H1 (cell line): ENCODE data around the gene CXXC5. TPM values are rescaled to one million over a fixed set of nuclear protein-coding genes. Genes with fewer than 3 reads are reported as not detected.

ENCODE experiments used
- CTCF ChIA-PET: fragments of 300-600 bp; sonication (Branson Sonifier 250); formaldehyde crosslinking; loops from one replicate; lab custom pipeline; 2021; ENCODE audit not compliant: partially characterized antibody; lab: Charles Lee
- POLR2A ChIA-PET: fragments of 300-600 bp; sonication (Branson Sonifier 250); formaldehyde crosslinking; loops from one replicate; lab custom pipeline; 2021; ENCODE audit warnings: inconsistent platforms; ENCODE audit not compliant: partially characterized antibody; lab: Charles Lee
- DNase-seq, 2 experiments: peaks; one replicate each; pipeline versions ENCODE4 v3.0.0 to v3.0.0-alpha.2; 2010 to 2022; ENCODE audit warnings: low spot score in 2 of 2, low read depth in 1 of 2, mixed read lengths in 1 of 2
- FAIRE-seq: peaks from 2 replicates; lab custom pipeline; 2011; peaks lifted over from hg19 to GRCh38; lab: Jason Lieb, UNC
- H2AFZ ChIP-seq: 2 replicates; pipeline ENCODE4 v1.8.1; 2012; ENCODE audit warnings: low read length, inconsistent platforms
- H2AK5ac ChIP-seq: 2 replicates; pipeline ENCODE4 v1.6.1; 2013; ENCODE audit warnings: low read depth, low read length
- H2BK120ac ChIP-seq: replicated peaks from 2 replicates; pipeline ENCODE3; 2013; ENCODE audit warnings: low read depth, low read length, inconsistent platforms
- H2BK12ac ChIP-seq: 2 replicates; pipeline ENCODE4 v1.6.1; 2013; ENCODE audit warnings: low read depth, low read length
- H2BK15ac ChIP-seq: 2 replicates; pipeline ENCODE4 v1.6.1; 2013; ENCODE audit warnings: low read length
- H2BK20ac ChIP-seq: 2 replicates; pipeline ENCODE4 v1.6.1; 2013; ENCODE audit warnings: low read length
- H2BK5ac ChIP-seq: 2 replicates; pipeline ENCODE4 v1.6.1; 2013; ENCODE audit warnings: low read depth, low read length
- H3K14ac ChIP-seq: 2 replicates; pipeline ENCODE4 v1.6.1; 2013; ENCODE audit warnings: inconsistent platforms; ENCODE audit not compliant: insufficient read length
- H3K18ac ChIP-seq: 2 replicates; pipeline ENCODE4 v1.6.1; 2013; ENCODE audit warnings: low read length; ENCODE audit errors: extremely low read depth
- H3K23ac ChIP-seq: 2 replicates; pipeline ENCODE4 v1.6.1; 2013; ENCODE audit warnings: inconsistent platforms; ENCODE audit not compliant: insufficient read length
- H3K23me2 ChIP-seq: 2 replicates; pipeline ENCODE4 v1.6.1; 2013; ENCODE audit warnings: low read depth, low read length
- H3K27ac ChIP-seq: 2 replicates; pipeline ENCODE4 v1.6.1; 2011; ENCODE audit warnings: low read depth, low read length, inconsistent platforms
- H3K27me3 ChIP-seq, 4 experiments: replicated peaks in 1 of 4; 1 replicate in 1 of 4; 2 replicates in 3 of 4; pipeline versions ENCODE4 v1.6.1 to v1.8.1; 2011 to 2013; ENCODE audit warnings: low read length in 3 of 4, mild to moderate bottlenecking in 3 of 4, inconsistent platforms in 2 of 4, mixed read lengths in 2 of 4, moderate library complexity in 1 of 4; ENCODE audit not compliant: control insufficient read depth in 3 of 4, insufficient read depth in 3 of 4; ENCODE audit errors: extremely low read depth in 1 of 4
- H3K36me3 ChIP-seq, 4 experiments: 2 replicates each; pipeline versions ENCODE4 v1.6.1 to v1.8.1; 2011 to 2013; ENCODE audit warnings: mild to moderate bottlenecking in 4 of 4, low read length in 3 of 4, moderate library complexity in 2 of 4, control low read depth in 1 of 4, inconsistent platforms in 1 of 4; ENCODE audit not compliant: insufficient read depth in 4 of 4, control insufficient read depth in 2 of 4
- H3K4ac ChIP-seq: replicated peaks from 2 replicates; pipeline ENCODE3; 2013; ENCODE audit warnings: low read length, low read depth, mixed read lengths, inconsistent platforms; ENCODE audit not compliant: insufficient read length
- H3K4me1 ChIP-seq, 4 experiments: replicated peaks in 1 of 4; 1 replicate in 1 of 4; 2 replicates in 3 of 4; pipeline versions ENCODE4 v1.6.1 to v1.8.1; 2011 to 2013; ENCODE audit warnings: low read length in 3 of 4, inconsistent platforms in 2 of 4, mixed read lengths in 1 of 4; ENCODE audit not compliant: insufficient read depth in 4 of 4, control insufficient read depth in 3 of 4
- H3K4me2 ChIP-seq, 2 experiments: 2 replicates each; pipeline versions ENCODE4 v1.6.1 to v1.8.1; 2011 to 2013; ENCODE audit warnings: low read depth in 2 of 2, low read length in 2 of 2, control low read depth in 1 of 2, inconsistent platforms in 1 of 2, mild to moderate bottlenecking in 1 of 2; ENCODE audit not compliant: insufficient read depth in 1 of 2
- H3K4me3 ChIP-seq, 4 experiments: fragments of 200-600, 300-600 bp in 1 of 4; sonication (generic), shearing (Covaris generic), sonication (Bioruptor Twin) in 1 of 4; 2 replicates each; pipeline versions ENCODE4 v1.5.1 to v1.8.1; 2011 to 2016; ENCODE audit warnings: low read length in 4 of 4, low read depth in 3 of 4, control low read depth in 2 of 4, inconsistent platforms in 2 of 4, mild to moderate bottlenecking in 2 of 4, mixed read lengths in 1 of 4, moderate library complexity in 1 of 4; ENCODE audit not compliant: insufficient read depth in 2 of 4; ENCODE audit errors: extremely low read depth in 1 of 4
- H3K56ac ChIP-seq: replicated peaks from 2 replicates; pipeline ENCODE3; 2013; ENCODE audit warnings: low read depth, mild to moderate bottlenecking, mixed read lengths, low read length, inconsistent platforms; ENCODE audit not compliant: insufficient read length
- H3K79me1 ChIP-seq: 2 replicates; pipeline ENCODE4 v1.6.1; 2013; ENCODE audit warnings: low read depth, low read length, control low read depth
- H3K79me2 ChIP-seq, 2 experiments: 2 replicates each; pipeline versions ENCODE4 v1.6.1 to v1.8.1; 2012 to 2013; ENCODE audit warnings: low read length in 2 of 2, mild to moderate bottlenecking in 2 of 2, inconsistent platforms in 1 of 2; ENCODE audit not compliant: insufficient read depth in 2 of 2, control insufficient read depth in 1 of 2
- H3K9ac ChIP-seq, 4 experiments: replicated peaks in 1 of 4; 1 replicate in 1 of 4; 2 replicates in 3 of 4; pipeline versions ENCODE4 v1.6.1 to v1.8.1; 2011 to 2013; ENCODE audit warnings: low read depth in 3 of 4, low read length in 3 of 4, control low read depth in 2 of 4, mild to moderate bottlenecking in 2 of 4, moderate library complexity in 2 of 4, inconsistent platforms in 1 of 4; ENCODE audit errors: extremely low read depth in 1 of 4
- H3K9me3 ChIP-seq, 2 experiments: 2 replicates each; pipeline versions ENCODE4 v1.6.1 to v1.8.1; 2012 to 2013; ENCODE audit warnings: mild to moderate bottlenecking in 2 of 2, moderate library complexity in 2 of 2, control low read depth in 1 of 2, inconsistent platforms in 1 of 2, low read depth in 1 of 2, low read length in 1 of 2, mixed read lengths in 1 of 2; ENCODE audit not compliant: insufficient read depth in 2 of 2
- H4K20me1 ChIP-seq, 2 experiments: replicated peaks in 1 of 2; 2 replicates each; pipeline versions ENCODE3 to v1.8.1; 2011 to 2013; ENCODE audit warnings: inconsistent platforms in 2 of 2, low read length in 2 of 2, mild to moderate bottlenecking in 1 of 2; ENCODE audit not compliant: insufficient read depth in 2 of 2, control insufficient read depth in 1 of 2
- H4K5ac ChIP-seq: 2 replicates; pipeline ENCODE4 v1.6.1; 2013; ENCODE audit warnings: low read length, low read depth, mixed read lengths, inconsistent platforms; ENCODE audit not compliant: insufficient read length
- H4K8ac ChIP-seq: 2 replicates; pipeline ENCODE4 v1.8.0; 2013; ENCODE audit warnings: mild to moderate bottlenecking, moderate library complexity, low read length, inconsistent platforms; ENCODE audit not compliant: insufficient read depth; ENCODE audit errors: extremely low read depth
- H4K91ac ChIP-seq: replicated peaks from 2 replicates; pipeline ENCODE3; 2013; ENCODE audit warnings: low read length, mixed read lengths, inconsistent platforms; ENCODE audit not compliant: insufficient read length
- BRCA1 ChIP-seq: IDR thresholded peaks from 2 replicates; pipeline ENCODE4 v1.6.1; 2012; ENCODE audit warnings: low read depth, low read length, improper control_type of control experiment
- EZH2 ChIP-seq: fragments of 200-600 bp; sonication (generic); IDR thresholded peaks from 2 replicates; pipeline ENCODE4 v1.7.1; 2012; ENCODE audit warnings: low read depth, mild to moderate bottlenecking, moderate library complexity, low read length, inconsistent platforms; ENCODE audit not compliant: severe bottlenecking
- WGBS, 2 experiments: shearing (Covaris generic) in 1 of 2; methylation state at CpG; one replicate each; pipeline versions ENCODE4 v1.1.6 to v1.1.7; 2013 to 2015; ENCODE audit warnings: low lambda C conversion rate in 2 of 2, mixed read lengths in 2 of 2, inconsistent platforms in 1 of 2, low coverage in 1 of 2, missing lambda C conversion rate in 1 of 2; ENCODE audit not compliant: insufficient replicate concordance in 2 of 2, insufficient coverage in 1 of 2, insufficient read length in 1 of 2; ENCODE audit errors: extremely low coverage in 1 of 2, missing lambda C conversion rate in 1 of 2; 5-methylcytosine and 5-hydroxymethylcytosine counted together
- polyA plus RNA-seq, 7 experiments: library from polyadenylated mRNA; depleted of rRNA in 3 of 7; stranded (reverse) in 5 of 7; unstranded in 2 of 7; fragments of >200 nt in 5 of 7; fragments of 200-250 nt in 2 of 7; gene quantifications; 1 replicate in 5 of 7; 2 replicates in 1 of 7; 4 replicates in 1 of 7; pipeline versions ENCODE4 v1.2.1 to v1.2.3, GENCODE V29; 2011 to 2013; ENCODE audit warnings: missing spikeins in 2 of 7, mixed read lengths in 2 of 7
- total RNA-seq: library from RNA; stranded (reverse); fragmentation: NEBNext Ultra II Directional; extraction: Animal tissue kit (Norgen Biotek cat#: 25700); gene quantifications from 2 replicates; pipeline ENCODE4 v1.2.1, GENCODE V29; 2021

The CXXC5 gene
- total and polyA plus RNA-seq, 2 of the 8 experiments (the other 6 are each of a cell fraction or from before 2014, with no cell fraction given): 61.4 to 74.0 TPM

- Histone ChIP-seq H3K14ac (no peak overlapping the region), H2AFZ (no peak overlapping the region), H3K79me1 (no peaks in the 10 kb centered on the region), H3K9ac (no peak overlapping the region), H3K56ac (no peak overlapping the region), H2BK12ac (peak overlapping the region; percentile 84), H3K23me2 (peaks cover 10% of the 10 kb centered on the region; the same call in 1 of the 2 replicates), H4K5ac (peak overlapping the region; percentile 13), H3K79me2 (no peaks in the 10 kb centered on the region), H3K23ac (no peak overlapping the region), H3K4me1 (peaks cover 24 to 44% (median 32%) of the 10 kb centered on the region in 4 experiments), H3K4me3 (no peak overlapping the region), H3K4me2 (no peak overlapping the region), H4K20me1 (no peaks in the 10 kb centered on the region), H3K4ac (peak overlapping the region; percentile 55), H2BK120ac (peak overlapping the region; percentile 67), H3K9me3 (no peaks in the 10 kb centered on the region), H3K36me3 (no peaks in the 10 kb centered on the region), H3K18ac (peak overlapping the region; percentile 41; the same call in 1 of the 2 replicates), H4K8ac (no peak overlapping the region), H2BK15ac (peak overlapping the region; percentile 35; the same call in 1 of the 2 replicates), H2BK5ac (peak overlapping the region; percentile 1; the same call in 1 of the 2 replicates), H2BK20ac (peak overlapping the region; percentile 94), H2AK5ac (0 out of 2 replicates have a peak overlapping the region, but pooled peaks have one; percentile 10), H4K91ac (peak overlapping the region; percentile 20), H3K27ac (no peak overlapping the region), H3K27me3 (peaks cover 0 to 4% (median 1%) of the 10 kb centered on the region in 4 experiments; a peak in 4 of 7 replicates)
- WGBS, 2 experiments: 82% methylated on average over 2 of the region's 2 CpGs; no CpG with 5 or more reads in 1 of the 2 experiments
- POLR2A ChIA-PET: interaction anchor here (1.0 to 7.5 kb wide), 7 partner anchors 9 to 66 kb away, joined by 3 to 136 read pairs (median 12); no protein-coding TSS in a partner anchor
- TF ChIP-seq BRCA1 (no peak), EZH2 (peak; percentile 1)
- CTCF ChIA-PET: interaction anchor here (1.0 to 5.8 kb wide), 10 partner anchors 9 to 66 kb away, joined by 3 to 52 read pairs (median 16); partner anchors contain the start of gene CXXC5
- FAIRE-seq (no peak), DNase-seq (no peak)
These were observed 51.2 kb downstream of the CXXC5 start for GRCh38 chr5:139699351-139699750.
